ENCODE data around the gene SMAD5. TPM values are rescaled to one million over a fixed set of nuclear protein-coding genes. Genes with fewer than 3 reads are reported as not detected.

Gene SMAD5
- 10 to 100 TPM; 45.6 to 63.7 (median 52.4) TPM for total RNA-seq

DNA sequence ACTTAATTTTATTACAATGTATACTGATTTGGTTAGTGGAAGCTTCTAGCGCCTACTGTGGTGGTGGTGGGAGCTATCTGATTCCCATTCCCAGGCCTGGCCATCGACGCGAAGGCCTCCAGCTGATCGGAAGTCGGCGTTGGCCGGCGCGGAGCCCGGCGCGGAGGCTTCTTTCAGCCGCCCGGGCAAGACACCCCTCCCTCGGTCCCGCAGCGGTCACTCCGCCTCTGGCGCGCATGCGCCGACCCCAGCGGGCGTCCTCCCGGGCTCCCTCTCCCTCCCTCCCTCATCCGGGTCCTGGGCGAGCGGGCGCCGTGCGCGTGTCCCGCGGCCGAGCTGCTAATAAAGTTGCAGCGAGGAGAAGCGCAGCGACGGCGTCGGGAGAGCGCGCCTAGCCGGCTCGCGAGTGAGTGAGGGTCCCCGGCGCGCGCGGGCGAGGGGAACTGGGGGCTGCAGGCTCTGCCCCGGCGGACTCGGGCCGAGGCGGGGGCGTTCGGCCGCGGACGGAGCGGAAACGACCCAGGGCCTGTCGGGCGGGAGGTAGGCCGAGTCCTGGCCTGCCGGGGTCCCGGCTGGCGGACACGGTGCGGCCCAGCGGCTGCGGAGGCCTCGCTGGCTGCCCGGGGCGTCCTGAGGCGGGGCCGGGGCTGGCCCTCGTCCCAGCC lies at the start of gene SMAD5:
Gene SMAD5, plus strand, starts transcription at position 289 of the 665 bp plus-strand sequence. CDS start 20,916 bp downstream, outside the sequence.
- no peaks in the 10 kb centered on the region for H3K9me3 ChIP-seq

DNA sequence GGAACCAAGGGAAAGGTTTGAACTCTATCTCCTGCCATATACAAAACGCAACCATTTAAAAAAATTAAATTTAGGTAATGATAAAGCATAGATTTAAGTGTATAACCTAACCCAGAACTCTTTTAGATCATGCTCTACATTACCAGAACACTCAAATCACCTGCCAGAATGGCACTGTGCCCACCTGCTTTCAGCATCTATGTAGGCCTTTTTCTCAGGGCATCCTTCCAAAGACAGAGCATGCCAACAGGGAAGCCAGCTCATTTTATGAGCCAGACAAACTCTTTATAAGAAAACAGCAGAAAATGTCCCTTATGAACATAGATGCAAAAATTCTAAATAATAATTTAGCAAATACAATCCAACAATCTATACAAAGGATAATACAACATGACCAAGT lies 47.9 kb upstream of the SMAD5 start:
- no peak overlapping the region for H3K4me3 ChIP-seq
- intact Hi-C loops (cut with DNase I; ENCODE audit: low total_unique reads) = no loop called here
- H3K4me1 ChIP-seq = no peaks in the 10 kb centered on the region
- no peaks in the 10 kb centered on the region for H3K36me3 ChIP-seq
- H3K9me3 ChIP-seq = no peaks in the 10 kb centered on the region
- TF ChIP-seq, protein P1, sequence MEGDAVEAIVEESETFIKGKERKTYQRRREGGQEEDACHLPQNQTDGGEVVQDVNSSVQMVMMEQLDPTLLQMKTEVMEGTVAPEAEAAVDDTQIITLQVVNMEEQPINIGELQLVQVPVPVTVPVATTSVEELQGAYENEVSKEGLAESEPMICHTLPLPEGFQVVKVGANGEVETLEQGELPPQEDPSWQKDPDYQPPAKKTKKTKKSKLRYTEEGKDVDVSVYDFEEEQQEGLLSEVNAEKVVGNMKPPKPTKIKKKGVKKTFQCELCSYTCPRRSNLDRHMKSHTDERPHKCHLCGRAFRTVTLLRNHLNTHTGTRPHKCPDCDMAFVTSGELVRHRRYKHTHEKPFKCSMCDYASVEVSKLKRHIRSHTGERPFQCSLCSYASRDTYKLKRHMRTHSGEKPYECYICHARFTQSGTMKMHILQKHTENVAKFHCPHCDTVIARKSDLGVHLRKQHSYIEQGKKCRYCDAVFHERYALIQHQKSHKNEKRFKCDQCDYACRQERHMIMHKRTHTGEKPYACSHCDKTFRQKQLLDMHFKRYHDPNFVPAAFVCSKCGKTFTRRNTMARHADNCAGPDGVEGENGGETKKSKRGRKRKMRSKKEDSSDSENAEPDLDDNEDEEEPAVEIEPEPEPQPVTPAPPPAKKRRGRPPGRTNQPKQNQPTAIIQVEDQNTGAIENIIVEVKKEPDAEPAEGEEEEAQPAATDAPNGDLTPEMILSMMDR (IDR thresholded peaks at IDR 0.05) = no peak
- no peak for TF ChIP-seq POLR2A (IDR thresholded peaks at IDR 0.05)
- no peak for TF ChIP-seq POLR2AphosphoS5 (IDR thresholded peaks at IDR 0.05)
- no peak overlapping the region for H3K27ac ChIP-seq
- no peaks in the 10 kb centered on the region for H3K27me3 ChIP-seq
- peak in 1 of 2 donors; percentile 68 for DNase-seq (ENCODE audit: low spot score in 2 of 2)

More for the DNA sequence above, at the start of gene SMAD5:
- H3K4me3 ChIP-seq = peak within 1 kb of the TSS; percentile 92 to 95 (median 94)
- H3K27ac ChIP-seq = peak within 1 kb of the TSS; percentile 96 to 98
- DNase-seq (ENCODE audit: low spot score in 2 of 2) = peak; percentile 91 to 95
- no peaks in the 10 kb centered on the region for H3K36me3 ChIP-seq
- intact Hi-C loops (cut with DNase I; ENCODE audit: low total_unique reads) = loop anchor here (5.0 kb wide), 1 partner anchor 1105 kb away; no protein-coding TSS in a partner anchor
- H3K27me3 ChIP-seq = no peaks in the 10 kb centered on the region
- H3K4me1 ChIP-seq = peaks cover 0 to 17% of the 10 kb centered on the region in 2 donors
- TF ChIP-seq POLR2A (IDR thresholded peaks at IDR 0.05) = peak; percentile 53
- TF ChIP-seq POLR2AphosphoS5 (IDR thresholded peaks at IDR 0.05) = peak; percentile 82 to 95 (median 95)
- TF ChIP-seq, protein P1 (IDR thresholded peaks at IDR 0.05) = no peak

DNA sequence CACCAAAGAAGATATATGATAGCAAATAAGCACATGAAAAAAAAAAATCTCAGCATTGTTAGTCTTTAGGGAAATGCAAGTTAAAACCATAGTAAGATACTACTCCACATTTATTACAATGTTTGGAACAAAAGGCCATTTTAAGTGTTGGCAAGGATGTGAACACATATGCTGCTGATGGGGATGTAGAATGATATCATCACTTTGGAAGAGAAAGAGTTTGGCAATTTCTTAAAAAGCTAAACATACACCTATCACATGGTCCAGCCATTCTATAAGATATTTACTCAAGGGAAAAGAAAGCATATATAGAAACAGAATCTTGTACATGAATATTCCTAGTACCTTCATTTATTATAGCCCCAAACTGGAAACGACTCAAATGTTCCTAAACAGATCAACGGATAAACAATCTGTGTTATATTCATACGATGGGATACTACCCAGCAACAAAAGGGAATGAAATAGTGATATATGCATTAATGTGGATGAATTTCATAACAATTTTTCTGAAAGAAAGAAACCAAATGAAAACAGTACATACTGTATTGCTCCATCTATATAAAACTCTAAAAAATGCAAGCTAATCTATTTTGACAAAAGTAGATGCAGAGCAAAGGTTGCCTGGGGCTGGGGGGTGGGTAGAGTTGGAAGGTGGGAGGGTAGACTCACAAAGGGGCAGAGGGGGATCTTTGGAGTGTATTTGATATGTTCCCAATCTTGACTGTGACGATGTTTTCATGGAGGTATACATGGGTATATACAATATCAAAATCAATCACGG lies 45.7 kb upstream of the SMAD5 start:
- Histone ChIP-seq H3K4me1 (no peaks in the 10 kb centered on the region), H3K27me3 (no peaks in the 10 kb centered on the region), H3K27ac (no peak overlapping the region), H3K36me3 (no peaks in the 10 kb centered on the region), H3K9me3 (no peaks in the 10 kb centered on the region), H3K4me3 (no peak overlapping the region)
- no peak for DNase-seq (ENCODE audit: low spot score in 2 of 2)
- TF ChIP-seq POLR2A (IDR thresholded peaks at IDR 0.05) = no peak
- TF ChIP-seq POLR2AphosphoS5 (IDR thresholded peaks at IDR 0.05) = no peak
- TF ChIP-seq, protein P1 (IDR thresholded peaks at IDR 0.05) = no peak
- intact Hi-C loops (cut with DNase I; ENCODE audit: low total_unique reads) = no loop called here

DNA sequence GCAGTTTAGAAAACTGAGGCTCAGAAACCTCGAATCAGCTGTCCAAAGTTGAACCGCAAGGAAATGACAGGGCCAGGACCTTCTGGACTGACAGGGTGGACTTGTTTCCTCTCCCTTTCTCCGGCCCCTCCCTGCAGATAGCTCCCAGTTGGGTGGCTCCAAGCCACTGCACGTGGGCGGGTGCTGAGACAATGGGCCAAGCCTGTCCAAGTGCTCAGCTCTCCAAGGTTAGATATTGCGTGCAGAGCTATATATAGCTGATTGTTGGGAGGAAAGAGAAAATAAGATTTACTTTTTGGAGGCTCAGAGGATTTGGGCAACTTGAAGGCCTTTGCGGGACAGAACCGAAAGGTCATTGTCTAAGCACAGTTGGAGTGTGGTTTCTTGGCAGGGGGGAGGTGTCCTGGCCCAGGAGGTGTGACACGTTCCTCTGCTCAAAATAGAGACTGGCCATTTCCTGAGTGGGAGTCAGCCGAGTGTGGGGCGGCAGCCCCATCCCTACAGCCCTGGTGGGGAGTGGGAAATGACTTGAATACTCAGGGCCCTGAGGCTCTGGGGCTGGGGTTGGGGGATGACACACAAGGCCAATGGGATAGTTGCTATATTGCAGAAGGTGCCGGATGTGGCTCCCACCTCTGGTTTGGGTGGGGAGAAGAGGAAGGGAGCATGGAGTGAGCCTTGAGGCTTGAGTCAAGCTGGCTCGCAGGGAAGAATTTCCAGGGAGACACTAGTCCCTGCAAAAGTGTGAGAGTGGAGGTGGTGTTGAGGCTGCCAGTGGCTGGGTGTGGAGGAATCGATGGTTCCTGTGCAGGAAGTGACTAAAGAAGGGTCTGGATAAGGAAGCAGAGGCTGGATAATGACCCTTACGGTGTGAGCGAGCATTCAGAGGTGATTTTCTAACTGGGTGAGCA lies 44.4 kb upstream of the SMAD5 start:
- TF ChIP-seq, protein P1 (IDR thresholded peaks at IDR 0.05) = no peak
- TF ChIP-seq POLR2A (IDR thresholded peaks at IDR 0.05) = no peak
- no peak for TF ChIP-seq POLR2AphosphoS5 (IDR thresholded peaks at IDR 0.05)
- peak overlapping the region in 1 of 3 donors; percentile 36 for H3K4me3 ChIP-seq
- intact Hi-C loops (cut with DNase I; ENCODE audit: low total_unique reads) = no loop called here

More for the DNA sequence above, 44.4 kb upstream of the SMAD5 start:
- Histone ChIP-seq H3K4me1 (no peaks in the 10 kb centered on the region), H3K27me3 (no peaks in the 10 kb centered on the region), H3K36me3 (no peaks in the 10 kb centered on the region), H3K27ac (peak overlapping the region; percentile 63 to 85), H3K9me3 (no peaks in the 10 kb centered on the region)
- DNase-seq (ENCODE audit: low spot score in 2 of 2) = peak in 1 of 2 donors; percentile 70
